ENCODE results near the gene ATP11A. TPM values are rescaled to one million over a fixed set of nuclear protein-coding genes. Genes with fewer than 3 reads are reported as not detected.

Gene ATP11A
- total RNA-seq, 2 experiments from 2014 or later, result 28.8 to 30.2 TPM

GRCh38 chr13:112696001-112696868 is 6.4 kb downstream of the ATP11A start:
- DNase-seq (no peak), ATAC-seq (no peak)
- intact Hi-C loops (cut with micrococcal nuclease), result no loop called here
- H3K27ac Mint-ChIP-seq, result no peak overlapping the region
- ChIA-PET CTCF (no interaction called here), POLR2A (no interaction called here)
- TF ChIP-seq CTCF (IDR thresholded peaks at IDR 0.05), result no peak
- no peak overlapping the region for H3K4me3 Mint-ChIP-seq
- no peaks in the 10 kb centered on the region for H3K9me3 Mint-ChIP-seq
- no peaks in the 10 kb centered on the region for H3K36me3 Mint-ChIP-seq (ENCODE audit: low read depth)
- peaks cover 39% of the 10 kb centered on the region for H3K4me1 Mint-ChIP-seq (ENCODE audit: low read depth)
- H3K27me3 Mint-ChIP-seq, result no peaks in the 10 kb centered on the region

GRCh38 chr13:112696869-112697465 is 7.1 kb downstream of the ATP11A start:
- intact Hi-C loops (cut with micrococcal nuclease), result no loop called here
- ChIA-PET POLR2A (no interaction called here), CTCF (no interaction called here)
- ATAC-seq (no peak), DNase-seq (no peak)
- no peaks in the 10 kb centered on the region for H3K36me3 Mint-ChIP-seq (ENCODE audit: low read depth)
- H3K27ac Mint-ChIP-seq, result no peak overlapping the region
- H3K27me3 Mint-ChIP-seq, result no peaks in the 10 kb centered on the region
- no peak for TF ChIP-seq CTCF (IDR thresholded peaks at IDR 0.05)
- no peaks in the 10 kb centered on the region for H3K9me3 Mint-ChIP-seq
- peaks cover 32% of the 10 kb centered on the region for H3K4me1 Mint-ChIP-seq (ENCODE audit: low read depth)
- no peak overlapping the region for H3K4me3 Mint-ChIP-seq

- no peaks in the 10 kb centered on the region for H3K9me3 Mint-ChIP-seq
- CTCF ChIA-PET, result no interaction called here
- no peak for ATAC-seq
- TF ChIP-seq CTCF (IDR thresholded peaks at IDR 0.05), result no peak
- intact Hi-C loops (cut with micrococcal nuclease), result no loop called here
- no peak overlapping the region for H3K27ac Mint-ChIP-seq
- H3K36me3 Mint-ChIP-seq (ENCODE audit: low read depth), result no peaks in the 10 kb centered on the region
- H3K4me1 Mint-ChIP-seq (ENCODE audit: low read depth), result peaks cover 26% of the 10 kb centered on the region
- H3K27me3 Mint-ChIP-seq, result no peaks in the 10 kb centered on the region
- POLR2A ChIA-PET, result no interaction called here
- no peak for DNase-seq
- H3K4me3 Mint-ChIP-seq, result no peak overlapping the region
Observed at GRCh38 chr13:112697756-112698655, 8.2 kb downstream of the ATP11A start.

- Mint-ChIP-seq H3K27ac (no peak overlapping the region), H3K4me3 (no peak overlapping the region), H3K36me3 (ENCODE audit: low read depth) (no peaks in the 10 kb centered on the region), H3K9me3 (no peaks in the 10 kb centered on the region), H3K4me1 (ENCODE audit: low read depth) (peaks cover 28% of the 10 kb centered on the region), H3K27me3 (no peaks in the 10 kb centered on the region)
- no peak for ATAC-seq
- no peak for TF ChIP-seq CTCF (IDR thresholded peaks at IDR 0.05)
- intact Hi-C loops (cut with micrococcal nuclease), result no loop called here
- POLR2A ChIA-PET, result no interaction called here
- CTCF ChIA-PET, result no interaction called here
- DNase-seq, result no peak
Observed at GRCh38 chr13:112699322-112699918, 9.6 kb downstream of the ATP11A start.
